PFSK-1 (cell line): Measurements from ENCODE around the gene ROM1. TPM values are rescaled to one million over a fixed set of nuclear protein-coding genes. Genes with fewer than 3 reads are reported as not detected.

Experiments
- FOXP2 ChIP-seq: optimal IDR thresholded peaks from 2 replicates; pipeline ENCODE3; 2011; ENCODE audit warnings: borderline replicate concordance, control low read depth, inconsistent platforms; ENCODE audit not compliant: insufficient read depth; ENCODE audit errors: extremely low read length, extremely low read depth
- POLR2AphosphoS5 ChIP-seq: IDR thresholded peaks from 2 replicates; pipeline ENCODE4 v1.6.1; 2012; ENCODE audit warnings: low read depth, mild to moderate bottlenecking, control low read depth, low read length, moderate library complexity
- SIN3A ChIP-seq: IDR thresholded peaks from 2 replicates; pipeline ENCODE4 v1.6.1; 2012; ENCODE audit warnings: mild to moderate bottlenecking, low read length, moderate library complexity, borderline replicate concordance; ENCODE audit not compliant: insufficient read depth
- TAF1 ChIP-seq: IDR thresholded peaks from 2 replicates; pipeline ENCODE4 v1.6.1; 2012; ENCODE audit warnings: low read length, control low read depth, borderline replicate concordance; ENCODE audit not compliant: insufficient read depth
- polyA plus RNA-seq: library from polyadenylated mRNA; unstranded; fragments of >200 nt; gene quantifications from one replicate; pipeline ENCODE4 v1.2.1, GENCODE V29; 2012; ENCODE audit warnings: low read depth, missing spikeins; ENCODE audit not compliant: insufficient read length
- TF ChIP-seq, protein P1 (sequence below), 2 experiments: IDR thresholded peaks; 2 replicates each; pipeline versions ENCODE4 v1.6.1 to v1.8.0; 2011 to 2012; ENCODE audit warnings: low read depth in 2 of 2, low read length in 2 of 2, control low read depth in 1 of 2, inconsistent platforms in 1 of 2, mild to moderate bottlenecking in 1 of 2, moderate library complexity in 1 of 2; ENCODE audit not compliant: insufficient read depth in 1 of 2

ROM1 gene
- 7.4 TPM for polyA plus RNA-seq

- peak; percentile 47 for TF ChIP-seq POLR2AphosphoS5
- no peak for TF ChIP-seq TAF1
- TF ChIP-seq FOXP2 = peak; percentile 24
- no peak for TF ChIP-seq SIN3A
- TF ChIP-seq, protein P1, sequence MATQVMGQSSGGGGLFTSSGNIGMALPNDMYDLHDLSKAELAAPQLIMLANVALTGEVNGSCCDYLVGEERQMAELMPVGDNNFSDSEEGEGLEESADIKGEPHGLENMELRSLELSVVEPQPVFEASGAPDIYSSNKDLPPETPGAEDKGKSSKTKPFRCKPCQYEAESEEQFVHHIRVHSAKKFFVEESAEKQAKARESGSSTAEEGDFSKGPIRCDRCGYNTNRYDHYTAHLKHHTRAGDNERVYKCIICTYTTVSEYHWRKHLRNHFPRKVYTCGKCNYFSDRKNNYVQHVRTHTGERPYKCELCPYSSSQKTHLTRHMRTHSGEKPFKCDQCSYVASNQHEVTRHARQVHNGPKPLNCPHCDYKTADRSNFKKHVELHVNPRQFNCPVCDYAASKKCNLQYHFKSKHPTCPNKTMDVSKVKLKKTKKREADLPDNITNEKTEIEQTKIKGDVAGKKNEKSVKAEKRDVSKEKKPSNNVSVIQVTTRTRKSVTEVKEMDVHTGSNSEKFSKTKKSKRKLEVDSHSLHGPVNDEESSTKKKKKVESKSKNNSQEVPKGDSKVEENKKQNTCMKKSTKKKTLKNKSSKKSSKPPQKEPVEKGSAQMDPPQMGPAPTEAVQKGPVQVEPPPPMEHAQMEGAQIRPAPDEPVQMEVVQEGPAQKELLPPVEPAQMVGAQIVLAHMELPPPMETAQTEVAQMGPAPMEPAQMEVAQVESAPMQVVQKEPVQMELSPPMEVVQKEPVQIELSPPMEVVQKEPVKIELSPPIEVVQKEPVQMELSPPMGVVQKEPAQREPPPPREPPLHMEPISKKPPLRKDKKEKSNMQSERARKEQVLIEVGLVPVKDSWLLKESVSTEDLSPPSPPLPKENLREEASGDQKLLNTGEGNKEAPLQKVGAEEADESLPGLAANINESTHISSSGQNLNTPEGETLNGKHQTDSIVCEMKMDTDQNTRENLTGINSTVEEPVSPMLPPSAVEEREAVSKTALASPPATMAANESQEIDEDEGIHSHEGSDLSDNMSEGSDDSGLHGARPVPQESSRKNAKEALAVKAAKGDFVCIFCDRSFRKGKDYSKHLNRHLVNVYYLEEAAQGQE (IDR thresholded peaks at IDR 0.05; ENCODE audit: insufficient read depth in 1 of 2, low read depth in 2 of 2, low read length in 2 of 2) = no peak
Measured at GRCh38 chr11:62612366-62613290, at the start of gene ROM1, which contains the start of gene EML3. Gene ROM1, plus strand, starts transcription at chr11:62613257. Its CDS starts 25 bp downstream, at chr11:62613282. Gene EML3, minus strand, starts transcription at chr11:62612775. Its CDS starts 318 bp downstream, at chr11:62612457.

GRCh38 chr11:62565100-62565802 lies 47.8 kb upstream of the ROM1 start:
- no peak for TF ChIP-seq SIN3A
- TF ChIP-seq, protein P1 (IDR thresholded peaks at IDR 0.05; ENCODE audit: insufficient read depth in 1 of 2, low read depth in 2 of 2, low read length in 2 of 2) = no peak
- no peak for TF ChIP-seq FOXP2
- TF ChIP-seq POLR2AphosphoS5 = no peak; the same call in 1 of the 2 replicates

GRCh38 chr11:62566247-62566646 lies 46.8 kb upstream of the ROM1 start:
- no peak for TF ChIP-seq SIN3A
- no peak for TF ChIP-seq FOXP2
- 0 out of 2 replicates have a peak, but pooled peaks have one; percentile 9 for TF ChIP-seq POLR2AphosphoS5
- TF ChIP-seq, protein P1 (IDR thresholded peaks at IDR 0.05; ENCODE audit: insufficient read depth in 1 of 2, low read depth in 2 of 2, low read length in 2 of 2) = no peak
- no peak for TF ChIP-seq TAF1

GRCh38 chr11:62567018-62567633 lies 45.9 kb upstream of the ROM1 start:
- no peak for TF ChIP-seq POLR2AphosphoS5
- TF ChIP-seq TAF1 = no peak
- no peak for TF ChIP-seq SIN3A
- TF ChIP-seq, protein P1 (IDR thresholded peaks at IDR 0.05; ENCODE audit: insufficient read depth in 1 of 2, low read depth in 2 of 2, low read length in 2 of 2) = no peak
- TF ChIP-seq FOXP2 = no peak
